OCI-M1 (cell line): ENCODE data around the gene SUGCT.
A peak's percentile ranks its signal among the peaks of the same experiment; 100 is the strongest.

ENCODE experiments used
- DNase-seq: peaks from one replicate; lab custom pipeline; 2025; lab: John Stamatoyannopoulos, UW

The SUGCT gene

DNA sequence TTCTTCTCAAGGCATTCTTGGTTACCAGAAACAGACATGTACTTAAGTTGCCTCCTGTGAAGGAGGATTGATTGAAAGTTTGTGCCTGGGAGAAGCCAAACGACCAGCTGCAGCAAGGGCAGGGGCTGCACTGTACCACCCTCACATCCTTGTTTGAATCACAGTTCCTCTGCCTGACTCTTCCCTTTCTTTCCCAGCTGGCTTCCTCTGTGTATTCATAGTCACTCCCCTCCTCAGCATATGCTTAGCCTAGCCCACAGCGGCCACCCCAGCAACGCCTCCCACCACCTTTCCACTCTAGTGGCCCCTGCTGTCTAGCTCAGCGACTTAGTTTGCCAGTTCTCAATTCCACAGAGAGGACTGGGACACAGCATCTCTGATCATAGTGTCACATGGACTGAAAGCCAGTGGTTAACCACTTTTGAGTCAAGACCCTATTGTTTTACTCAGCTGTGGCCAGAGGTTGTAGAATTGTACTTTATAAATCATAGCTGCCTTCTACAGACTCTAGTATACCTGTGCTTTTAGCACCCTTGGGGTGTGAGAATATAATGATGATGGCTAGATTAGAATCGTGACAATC, 643.0 kb downstream of the SUGCT start:
- DNase-seq, result no peak

DNA sequence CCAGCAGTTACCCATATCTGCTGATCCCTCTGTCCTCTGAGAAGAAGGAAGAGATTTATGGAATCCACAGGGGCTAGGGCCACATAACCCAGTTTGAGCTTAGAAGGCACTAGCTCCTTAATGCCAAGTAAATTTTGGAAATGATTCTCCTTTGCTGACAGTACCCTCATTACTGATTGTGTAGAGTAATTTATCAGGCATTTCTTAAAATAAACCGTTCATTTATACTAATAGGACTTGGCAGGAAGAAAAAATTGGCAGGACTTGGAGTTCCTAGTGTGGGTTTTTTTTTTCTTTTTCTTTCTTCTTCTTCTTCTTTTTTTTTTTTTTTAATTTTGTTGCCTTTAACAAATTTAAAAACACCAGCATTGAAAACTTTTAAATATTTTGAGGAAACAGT, 645.7 kb downstream of the SUGCT start:
- DNase-seq, result no peak

DNA sequence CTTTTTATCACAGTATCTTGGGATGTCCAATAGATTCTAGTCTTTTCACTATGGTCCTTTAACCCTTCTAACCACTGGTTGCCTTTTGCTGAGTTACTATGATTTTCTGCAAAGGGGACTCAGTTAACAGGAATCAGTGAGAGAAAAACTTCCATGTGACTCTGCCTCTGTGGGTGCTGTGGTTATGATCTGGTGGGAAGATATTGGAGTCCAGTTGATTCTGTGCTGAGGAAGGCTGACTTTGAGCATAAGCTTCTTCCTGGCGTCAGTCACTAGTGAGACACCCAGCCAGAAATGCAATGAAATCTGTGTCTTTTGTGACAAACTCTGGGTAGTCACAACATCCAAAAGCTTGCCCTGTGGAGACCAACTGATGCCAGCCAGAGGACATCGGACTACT, 648.0 kb downstream of the SUGCT start:
- DNase-seq, result peak; percentile 59

DNA sequence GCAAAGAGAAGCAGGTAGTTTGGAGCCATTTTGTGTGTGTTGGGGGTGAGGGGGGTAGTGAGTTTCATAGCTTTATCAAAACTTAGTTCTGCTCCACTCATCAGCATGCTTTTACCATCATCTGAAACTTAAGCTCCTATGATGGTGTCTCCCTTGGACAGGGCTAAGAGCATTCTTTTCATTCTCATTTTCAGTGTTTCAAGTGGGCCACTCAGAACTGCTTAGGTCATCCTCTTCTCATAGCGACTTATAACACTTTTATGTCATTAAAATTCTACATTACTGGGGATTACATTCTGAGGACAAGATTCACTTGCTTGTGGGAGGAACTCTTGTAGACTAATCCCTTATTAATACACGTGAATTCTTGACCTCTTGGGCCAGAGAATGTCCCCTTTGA, 649.4 kb downstream of the SUGCT start:
- DNase-seq, result no peak

DNA sequence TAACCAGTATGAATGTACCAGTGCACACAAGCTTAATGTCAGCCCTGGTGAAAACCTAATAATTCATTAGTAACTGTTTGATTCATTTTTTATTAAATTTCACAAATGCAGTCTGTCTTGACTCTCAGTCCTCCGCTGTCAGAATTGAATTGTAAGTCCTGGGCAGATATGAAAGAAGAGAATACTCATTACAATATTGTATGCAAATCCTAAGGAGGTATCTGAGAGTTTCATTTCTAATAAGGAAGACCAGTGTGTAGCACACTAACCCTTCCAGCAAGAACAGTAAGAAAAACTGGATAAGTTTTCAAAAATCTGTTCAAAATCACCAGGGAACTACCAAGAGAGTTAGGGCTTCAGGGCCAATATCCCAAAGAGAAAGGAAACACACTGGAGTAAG, 652.1 kb downstream of the SUGCT start:
- DNase-seq, result no peak

DNA sequence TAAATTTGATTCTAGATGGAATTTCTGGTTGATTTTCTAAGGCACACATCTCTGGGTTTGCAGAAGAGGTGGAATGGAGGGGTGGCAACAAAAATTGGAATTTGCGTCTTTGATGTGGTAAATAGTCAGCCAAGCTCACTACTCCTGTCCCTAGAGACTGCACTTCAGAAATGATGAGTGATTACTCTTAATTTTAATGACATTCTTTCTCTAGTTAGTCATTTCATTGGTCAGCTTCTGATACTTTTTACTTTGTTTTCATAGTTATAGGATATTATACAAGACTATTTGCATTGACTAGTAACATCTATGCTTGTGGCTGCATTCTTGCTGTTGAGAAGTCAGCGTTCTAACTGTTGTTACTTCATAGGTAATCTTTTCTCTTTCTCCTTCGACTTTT, 658.3 kb downstream of the SUGCT start:
- DNase-seq, result no peak

DNA sequence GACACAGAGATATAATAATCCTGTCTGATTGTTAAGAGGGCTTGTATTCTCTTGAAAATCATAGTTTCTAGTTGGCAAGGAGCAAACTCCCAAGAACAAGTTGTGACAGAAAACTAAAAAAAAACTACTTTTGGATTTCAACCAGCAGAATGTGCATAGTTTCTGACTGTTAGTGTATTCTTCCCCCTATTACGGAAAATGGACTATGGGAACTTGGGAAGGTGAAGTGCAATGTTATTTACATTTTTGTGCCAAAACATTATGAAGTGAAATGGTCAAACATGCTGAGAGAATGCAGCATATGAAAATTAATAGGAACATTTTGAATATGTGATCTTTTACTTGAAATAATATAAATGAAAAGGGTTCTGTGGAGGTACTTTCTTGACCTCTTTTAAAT, 660.8 kb downstream of the SUGCT start:
- DNase-seq, result no peak

DNA sequence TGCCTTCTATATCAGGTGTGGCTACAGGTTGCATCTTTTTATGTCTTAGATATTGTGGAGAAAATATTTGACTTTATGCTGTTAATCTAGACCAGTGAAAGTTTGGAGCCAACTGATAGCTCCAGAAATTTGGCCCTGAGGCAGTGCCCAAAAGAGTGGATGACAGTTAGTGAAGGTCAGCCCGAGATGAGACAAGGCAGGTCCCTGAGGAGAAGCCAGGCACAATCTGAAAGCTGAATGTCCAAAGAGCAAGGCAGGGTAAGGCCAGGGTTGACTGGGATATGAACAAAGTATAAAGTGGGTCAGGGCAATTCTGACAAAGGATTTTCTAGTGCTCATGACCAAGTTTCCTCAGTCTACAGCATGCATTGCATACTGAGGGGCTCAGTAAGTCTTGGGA, 661.9 kb downstream of the SUGCT start:
- no peak for DNase-seq

DNA sequence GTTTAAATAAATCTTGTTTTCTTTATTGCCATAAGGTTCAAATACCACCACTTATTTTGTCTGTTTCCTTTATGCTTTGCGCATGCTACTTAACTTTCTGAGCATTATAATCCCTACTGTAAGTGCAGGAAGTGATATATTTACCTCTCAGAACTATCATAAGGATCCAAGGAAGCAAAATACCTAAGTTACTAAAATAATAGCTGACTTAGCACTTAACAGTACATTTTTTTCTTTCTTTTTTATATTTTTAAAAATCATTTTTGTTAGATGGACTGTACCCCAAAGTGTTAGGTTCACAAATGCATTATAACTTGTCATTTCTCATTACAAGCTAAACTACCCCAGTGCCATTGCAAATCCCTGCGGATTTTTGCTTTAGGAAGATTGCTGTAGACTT, 663.8 kb downstream of the SUGCT start:
- no peak for DNase-seq

DNA sequence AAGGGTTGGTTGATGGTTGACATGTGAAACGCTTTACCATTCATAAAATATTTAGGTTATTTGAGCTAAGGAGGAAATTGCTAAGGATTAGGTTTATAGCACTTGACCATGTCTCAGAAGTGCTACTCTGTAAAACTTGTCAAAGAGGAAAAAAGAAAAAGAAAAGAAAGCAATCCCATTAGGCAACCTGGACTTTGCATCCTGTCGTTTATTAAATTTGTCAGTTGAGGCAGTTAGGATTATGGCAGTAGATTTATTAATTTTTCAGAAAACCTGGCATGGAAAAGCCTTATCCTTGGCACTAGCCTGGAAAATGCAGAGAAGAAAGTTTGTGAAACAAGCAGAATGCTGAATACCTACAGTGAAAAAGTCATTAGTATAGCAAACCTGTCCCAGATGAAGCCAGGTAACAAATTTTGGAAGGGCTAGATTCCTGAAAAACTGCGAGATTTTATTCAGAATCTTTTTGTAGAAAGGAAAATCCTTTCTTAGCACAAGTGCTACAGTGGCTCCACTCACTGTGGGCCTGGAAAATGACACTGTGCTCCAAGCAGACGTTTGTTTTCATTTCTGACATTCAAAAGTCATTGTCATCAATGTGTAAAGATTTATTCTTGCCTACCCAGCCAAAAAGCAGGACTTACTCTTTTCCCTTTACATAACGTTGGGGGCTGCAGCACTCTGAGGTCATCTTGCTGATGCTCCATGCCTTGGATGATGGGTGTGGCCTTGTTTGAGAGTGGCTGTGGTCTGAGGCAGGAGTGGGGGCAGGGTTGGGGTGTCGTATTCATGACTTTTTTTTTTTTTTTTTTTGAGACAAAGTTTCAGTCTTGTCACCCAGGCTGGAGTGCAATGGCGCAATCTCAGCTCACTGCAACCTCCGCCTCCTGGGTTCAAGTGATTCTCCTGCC, 664.9 kb downstream of the SUGCT start:
- no peak for DNase-seq

DNA sequence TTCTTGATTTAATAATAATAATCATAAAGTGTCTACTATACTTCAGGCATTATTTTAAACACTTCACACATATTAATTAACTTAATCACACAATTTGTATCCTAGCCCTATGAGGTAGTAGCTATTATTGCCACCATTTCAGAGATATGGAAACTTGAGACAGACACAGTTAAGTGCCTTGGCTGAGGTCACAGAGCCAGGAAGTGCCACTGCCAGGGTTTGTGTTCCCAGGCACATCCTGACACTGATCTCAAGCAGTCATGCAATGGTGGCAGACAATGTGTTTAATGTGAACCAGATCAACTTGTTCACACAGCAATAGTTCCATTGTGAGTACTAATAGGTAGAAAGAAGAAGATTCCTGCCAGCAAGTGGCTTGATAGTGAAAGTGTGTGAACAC, 666.0 kb downstream of the SUGCT start:
- DNase-seq, result no peak

DNA sequence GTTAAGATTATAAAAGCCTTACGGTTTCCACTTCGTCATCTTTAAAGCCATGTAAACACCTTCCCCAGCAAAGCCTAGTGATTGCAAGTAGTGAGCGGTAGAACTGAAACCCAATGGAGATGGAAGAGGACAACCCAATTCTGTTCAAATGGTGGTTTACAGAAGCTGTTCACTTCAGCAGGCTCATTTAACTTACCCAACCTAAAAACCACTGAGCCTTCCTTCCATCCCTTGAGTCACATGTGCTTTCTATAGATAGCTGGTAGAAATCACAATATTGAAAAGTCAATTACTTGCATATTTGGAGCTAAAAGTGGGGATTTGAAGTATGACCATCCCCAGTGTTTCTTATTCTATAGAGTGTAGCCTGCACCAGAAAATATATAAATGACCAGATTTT, 667.7 kb downstream of the SUGCT start:
- peak; percentile 11 for DNase-seq

DNA sequence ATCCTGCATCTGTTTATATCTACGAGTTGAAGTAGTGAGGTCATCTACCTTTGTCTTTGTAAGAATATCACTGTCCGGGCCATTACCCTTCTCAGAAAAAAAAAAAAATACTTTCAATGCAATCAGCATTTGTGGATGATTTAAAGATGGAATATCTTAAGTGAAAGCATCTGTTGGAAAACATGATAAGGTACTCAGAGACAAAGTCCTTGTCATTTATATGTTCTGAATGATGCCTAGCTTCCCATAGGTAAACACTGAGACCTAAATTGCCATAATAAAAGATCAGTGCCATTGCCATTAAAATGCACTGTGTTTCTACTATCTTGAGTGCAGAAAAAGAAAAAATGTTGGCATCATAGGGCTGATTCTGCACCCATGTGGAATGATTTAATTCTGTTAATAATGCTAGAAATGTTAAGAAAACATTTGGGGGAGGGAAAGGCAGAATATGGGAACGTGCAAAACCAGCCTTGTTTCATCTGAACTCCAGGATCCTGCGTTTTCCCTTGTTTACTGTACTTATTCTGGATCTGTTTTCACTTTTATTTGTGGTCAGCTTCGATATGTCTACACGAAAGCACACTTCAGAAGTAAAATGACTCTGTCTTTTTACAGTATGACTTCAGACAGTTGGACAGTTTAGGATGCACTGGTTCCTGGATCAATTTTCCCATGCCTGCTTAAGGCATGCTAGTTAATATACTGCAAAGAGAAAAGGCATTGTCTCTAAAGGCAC, 669.8 kb downstream of the SUGCT start:
- no peak for DNase-seq

DNA sequence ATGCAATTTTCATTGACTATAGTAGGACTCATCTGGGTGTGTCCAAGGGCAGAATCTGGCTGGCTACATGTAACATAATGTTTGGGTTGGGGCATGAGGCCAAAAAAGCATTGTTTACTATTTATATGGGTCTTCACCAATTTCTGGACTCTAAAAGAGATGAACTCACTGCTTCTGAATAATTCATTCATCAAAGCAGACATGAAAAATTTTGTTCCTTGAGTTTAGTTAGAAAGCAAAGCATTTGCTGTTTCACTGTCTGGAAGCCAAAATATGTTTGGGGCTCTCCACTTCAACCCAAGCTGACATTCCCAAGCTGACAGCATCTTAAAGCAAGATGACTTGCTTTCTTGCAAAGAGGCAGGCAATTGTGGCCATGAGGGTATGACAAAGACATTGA, 670.6 kb downstream of the SUGCT start:
- DNase-seq, result no peak

DNA sequence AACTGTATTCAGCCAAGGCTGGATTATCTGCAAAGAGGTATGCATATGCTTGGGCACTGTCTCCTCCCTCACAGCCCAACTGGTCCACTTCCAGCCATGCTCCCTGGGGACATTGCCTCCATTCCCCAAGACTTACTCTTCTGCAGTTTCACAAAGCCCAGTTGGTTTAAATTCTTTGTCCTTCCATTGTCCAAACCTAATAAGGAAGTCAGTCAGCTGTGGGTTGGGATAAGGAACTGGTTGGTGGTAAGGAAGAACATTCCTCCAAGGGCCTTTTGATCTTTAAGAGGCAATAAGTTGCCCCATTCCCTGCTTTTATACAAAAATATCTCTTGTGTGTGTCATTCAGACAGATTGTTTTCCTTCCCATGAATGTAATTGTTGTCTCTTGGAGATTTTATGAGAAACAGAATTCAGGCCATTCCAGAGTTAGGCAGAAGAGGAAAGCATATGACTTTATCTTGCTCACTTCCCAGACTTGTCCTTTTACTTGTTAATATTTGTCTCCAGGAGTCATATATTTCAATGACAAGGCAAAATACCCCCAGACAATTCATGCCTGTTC, 673.7 kb downstream of the SUGCT start:
- no peak for DNase-seq

DNA sequence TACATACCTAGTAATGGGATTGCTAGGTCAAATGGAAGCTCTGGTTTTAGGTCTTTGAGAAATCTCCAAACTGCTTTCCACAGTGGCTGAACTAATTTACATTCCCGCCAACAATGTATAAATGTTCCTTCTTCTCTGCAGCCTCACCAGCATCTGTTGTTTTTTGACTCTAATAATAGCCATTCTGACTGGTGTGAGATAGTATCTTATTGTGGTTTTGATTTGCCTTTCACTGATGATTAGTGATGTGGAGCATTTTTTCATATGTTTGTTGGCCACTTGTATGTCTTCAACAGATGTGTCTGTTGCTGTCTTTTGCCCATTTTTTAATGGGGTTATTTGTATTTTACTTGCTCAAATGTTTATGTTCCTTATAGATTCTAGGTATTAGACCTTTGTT, 675.5 kb downstream of the SUGCT start:
- DNase-seq, result no peak

DNA sequence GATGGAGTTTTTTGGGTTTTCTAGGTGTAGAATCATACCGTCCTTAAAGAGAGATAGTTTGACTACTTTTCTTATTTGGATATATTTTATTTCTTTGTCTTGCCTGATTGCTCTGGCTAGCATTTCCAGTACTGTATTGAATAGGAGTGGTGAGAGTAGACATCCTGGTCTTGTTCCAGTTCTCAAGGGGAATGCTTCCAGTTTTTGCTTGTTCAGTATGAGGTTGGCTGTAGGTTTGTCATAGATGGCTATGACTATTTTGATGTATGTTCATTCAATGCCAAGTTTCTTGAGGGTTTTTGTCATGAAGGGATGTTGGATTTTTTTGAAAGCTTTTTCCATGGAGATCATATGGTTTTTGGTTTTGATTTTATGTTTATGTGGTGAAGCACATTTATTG, 676.9 kb downstream of the SUGCT start:
- no peak for DNase-seq

DNA sequence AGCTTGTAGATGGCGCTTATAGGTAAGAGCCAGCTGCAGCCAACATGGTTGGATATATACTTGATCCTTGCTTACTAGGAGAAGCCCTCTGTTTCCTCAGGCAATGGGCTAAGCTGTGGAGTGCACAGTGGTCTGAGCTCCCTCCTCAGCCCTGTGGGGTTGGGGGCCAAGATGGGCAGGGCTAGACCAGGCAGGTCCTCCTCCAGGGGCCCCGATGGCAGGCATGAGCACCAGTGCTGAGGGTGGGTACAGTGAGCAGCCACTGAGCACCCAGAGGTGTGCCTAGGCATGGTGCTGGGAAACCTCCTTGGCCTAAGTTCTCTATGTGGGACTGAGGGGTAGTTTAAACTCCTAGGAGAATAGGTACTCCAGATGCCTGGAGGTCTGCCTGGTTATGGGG, 680.2 kb downstream of the SUGCT start:
- no peak for DNase-seq

DNA sequence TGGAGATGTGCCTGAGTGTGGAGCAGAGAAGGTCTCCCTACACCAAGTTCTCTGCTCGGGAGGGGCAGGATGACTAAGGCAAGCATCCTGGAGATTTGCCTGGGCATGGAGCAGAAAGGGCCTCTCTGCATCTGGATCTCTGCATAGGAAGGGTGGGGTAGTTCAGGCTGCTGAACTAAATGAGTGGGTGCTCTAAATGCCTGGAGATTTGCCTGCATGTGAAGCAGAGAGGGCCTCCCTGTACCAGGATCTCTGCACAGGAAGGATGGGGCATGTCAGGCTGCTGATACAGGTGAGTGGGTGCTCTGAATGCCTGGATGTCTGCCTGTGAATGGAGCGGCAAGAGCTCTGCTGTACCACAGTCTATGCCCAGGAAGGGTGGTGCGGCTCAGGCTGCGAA, 680.7 kb downstream of the SUGCT start:
- DNase-seq, result no peak

DNA sequence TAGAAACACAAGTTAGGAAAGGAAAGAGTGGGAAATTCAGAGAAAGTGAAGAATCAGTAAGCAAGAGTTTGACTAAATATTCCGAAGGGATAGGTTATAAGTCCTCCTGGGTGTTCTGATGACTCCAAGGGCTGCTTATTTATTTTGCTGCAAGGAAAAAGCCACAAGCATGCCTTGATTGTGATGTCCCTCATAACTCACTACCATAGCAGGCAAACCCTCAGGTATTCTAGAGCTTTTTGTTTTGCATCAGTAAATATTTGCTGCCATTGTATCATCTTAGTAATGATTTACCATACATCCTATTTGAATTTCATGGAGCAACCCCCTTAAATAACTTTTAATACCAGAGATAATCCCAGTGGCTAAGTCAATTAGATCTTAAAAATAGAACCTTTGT, 688.1 kb downstream of the SUGCT start:
- DNase-seq, result no peak

DNA sequence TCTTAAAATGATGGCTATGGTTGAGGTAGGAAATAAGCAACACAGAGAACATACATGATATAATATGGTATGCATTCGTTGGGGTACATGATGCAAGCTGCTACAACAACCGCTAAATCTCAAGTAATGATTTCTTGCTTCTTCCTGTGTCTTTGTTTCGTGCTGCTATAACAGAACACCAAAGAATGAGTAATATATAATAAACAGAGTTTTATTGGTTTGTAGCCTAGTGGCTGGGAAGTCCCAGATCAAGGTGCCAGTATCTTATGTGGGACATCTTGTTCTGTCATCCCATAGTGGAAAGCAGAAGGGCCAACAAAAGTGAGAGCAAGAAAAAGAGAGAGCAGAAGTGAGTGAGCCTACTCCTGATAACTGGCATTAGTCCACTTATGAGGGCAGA, 689.7 kb downstream of the SUGCT start:
- DNase-seq, result no peak

DNA sequence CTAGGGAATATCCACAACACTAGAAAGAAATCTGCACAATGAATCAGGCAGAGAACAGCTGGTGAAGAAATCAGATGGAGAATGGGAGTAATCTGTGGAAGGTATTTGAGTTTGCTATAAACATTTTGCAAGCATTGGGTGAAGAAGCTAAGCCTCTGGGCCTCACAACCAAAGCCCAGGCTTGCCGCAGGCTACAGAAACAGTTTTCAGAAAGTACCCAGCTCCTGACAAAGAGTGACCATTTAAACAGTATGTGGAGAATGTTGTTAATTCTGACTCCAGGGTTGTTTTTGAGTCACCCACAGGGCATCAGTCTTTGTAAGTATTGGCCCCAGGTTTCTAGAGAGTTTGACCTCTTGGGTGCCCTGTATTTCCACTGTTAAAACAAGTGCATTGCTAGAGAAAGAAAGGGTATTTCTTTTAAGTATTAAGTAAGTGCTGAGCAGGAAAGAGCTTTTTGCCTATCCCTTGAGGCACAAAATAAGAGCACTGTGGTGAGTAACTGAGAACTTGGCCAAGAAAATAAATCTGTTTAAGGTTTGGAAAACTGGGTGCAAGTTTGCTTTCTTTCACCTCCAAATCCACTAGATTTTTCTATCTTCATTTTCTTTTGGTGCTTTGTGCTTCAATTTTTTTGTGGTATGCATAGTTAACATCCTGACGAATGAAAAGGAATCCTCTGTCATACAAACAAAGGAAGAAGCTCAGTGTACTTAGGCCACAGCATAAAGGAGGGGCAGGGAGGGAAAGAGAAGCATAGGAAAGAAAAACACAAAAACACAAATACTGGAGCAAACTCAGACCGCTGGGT, 691.8 kb downstream of the SUGCT start:
- no peak for DNase-seq
